ENCODE measurements around the gene SERPING1.

DNA sequence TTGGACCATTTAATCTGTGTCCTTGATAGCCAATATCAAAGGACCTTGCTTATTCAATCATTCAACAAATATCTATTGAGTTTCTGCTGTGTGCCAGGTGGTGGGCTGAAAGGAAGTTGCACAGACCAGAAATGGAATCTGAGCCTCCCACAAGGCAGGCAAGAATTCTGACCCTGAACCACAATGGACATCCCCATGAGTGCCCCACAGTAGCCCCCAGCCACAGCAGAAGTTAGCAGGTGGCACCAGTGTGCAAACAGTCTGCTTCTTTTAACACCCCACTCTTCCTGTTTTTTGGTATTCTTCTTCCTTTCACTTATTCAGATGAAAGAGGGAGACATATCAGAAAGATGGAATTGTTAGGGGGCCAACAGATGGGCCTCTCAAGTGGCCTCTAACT lies 12.2 kb upstream of the SERPING1 start:
- no peak for TF ChIP-seq POLR2A (IDR thresholded peaks at IDR 0.05)
- TF ChIP-seq CTCF (IDR thresholded peaks at IDR 0.05): no peak
